GM19025 (cell line): ENCODE data around the gene ZNF319.
"Not testable (repeated sequence)": the region's sequence is repeated elsewhere in the genome, so short reads cannot be mapped to it uniquely, and the experiment has no call there.

Source experiments
- ATAC-seq: cut with Tn5 transposase; IDR thresholded peaks from one replicate; pipeline ENCODE4 v1.9.1; 2021; ENCODE audit warnings: mild to moderate bottlenecking, low read depth, moderate library complexity; ENCODE audit not compliant: unreplicated experiment

ZNF319 gene

GRCh38 chr16:57979006-57979585 lies 21.4 kb downstream of the ZNF319 start:
- no peak for ATAC-seq

- ATAC-seq = not testable (repeated sequence)
Observed at GRCh38 chr16:57978070-57978465, 22.4 kb downstream of the ZNF319 start.

DNA sequence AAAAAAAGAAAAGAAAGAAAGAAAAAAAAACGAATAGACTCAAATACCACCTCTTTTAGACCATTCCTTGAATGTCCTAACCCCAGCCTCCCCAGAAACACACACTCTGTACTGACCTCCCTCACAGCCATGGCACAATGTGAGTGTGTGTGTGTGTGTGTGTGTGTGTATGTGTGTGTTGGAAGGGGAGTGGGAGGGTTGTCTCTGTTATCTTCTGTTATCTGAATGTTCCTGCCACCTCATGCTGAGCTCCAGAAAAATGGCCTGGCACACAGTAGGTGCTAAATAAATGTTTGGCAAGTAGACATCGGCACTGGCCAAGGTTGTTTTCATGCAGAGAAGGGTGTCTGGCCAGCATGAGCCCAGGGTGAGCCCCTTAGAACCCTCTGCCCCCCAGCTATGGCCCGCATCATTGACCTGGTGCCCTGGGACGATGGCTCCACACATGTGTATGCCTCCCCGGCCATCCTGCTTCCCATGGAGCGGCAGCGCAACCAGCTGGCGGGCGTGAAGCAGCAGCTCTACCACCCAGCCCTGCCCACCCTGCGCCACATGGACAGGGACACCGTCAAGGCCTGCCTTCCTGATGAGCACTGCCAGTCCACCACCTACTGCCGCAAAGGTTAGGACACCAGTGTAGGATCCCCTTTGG lies 22.9 kb downstream of the ZNF319 start:
- no peak for ATAC-seq

DNA sequence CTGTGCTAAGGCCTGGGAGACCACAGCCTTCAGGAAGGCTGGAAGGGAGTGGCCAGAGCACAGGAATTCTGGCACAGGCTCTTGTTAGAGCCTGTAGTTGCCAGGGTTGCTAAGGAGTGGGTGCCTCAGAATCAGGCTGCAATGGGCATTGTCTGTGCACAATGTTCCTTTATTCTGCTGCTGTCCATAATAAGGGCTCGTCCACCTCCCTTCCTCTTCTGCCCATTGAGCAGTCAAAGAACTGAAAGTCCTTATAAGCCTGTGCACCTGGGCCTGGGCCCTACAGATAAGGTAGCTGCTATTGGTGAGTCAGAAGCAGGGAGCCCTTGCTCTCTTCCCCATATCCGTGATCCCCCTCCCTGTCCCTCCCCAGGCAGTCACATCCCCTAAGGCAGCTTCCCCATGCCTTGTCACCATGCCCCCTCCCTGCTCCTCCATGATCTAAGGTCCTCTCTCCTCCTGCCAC lies 24.1 kb downstream of the ZNF319 start:
- no peak for ATAC-seq

GRCh38 chr16:57972306-57972705 lies 28.2 kb downstream of the ZNF319 start:
- ATAC-seq = no peak

DNA sequence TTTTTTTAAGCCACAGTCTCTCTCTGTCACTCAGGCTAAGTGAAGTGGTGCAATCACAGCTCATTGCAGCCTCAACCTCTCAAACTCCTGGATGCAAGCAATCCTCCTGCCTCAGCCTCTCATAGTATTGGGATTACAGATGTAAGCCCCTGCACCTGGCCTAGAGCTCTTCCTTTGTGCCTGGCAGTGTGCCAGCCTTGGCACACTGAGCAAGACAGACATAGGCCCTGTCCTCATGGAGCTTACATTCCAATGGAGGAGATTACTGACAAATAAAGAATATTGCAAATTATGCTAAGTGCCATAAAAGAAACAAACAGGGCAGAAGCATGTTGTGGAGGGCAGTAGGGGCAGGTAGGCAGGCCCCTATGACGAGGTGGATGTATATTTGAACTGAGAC lies 28.6 kb downstream of the ZNF319 start:
- ATAC-seq = no peak

- ATAC-seq = no peak
Observed at GRCh38 chr16:57970970-57971369, 29.5 kb downstream of the ZNF319 start, which contains the start of gene CNGB1. Gene CNGB1 (minus strand): TSS chr16:57971128. CDS start chr16:57967286, 3,842 bp downstream.

DNA sequence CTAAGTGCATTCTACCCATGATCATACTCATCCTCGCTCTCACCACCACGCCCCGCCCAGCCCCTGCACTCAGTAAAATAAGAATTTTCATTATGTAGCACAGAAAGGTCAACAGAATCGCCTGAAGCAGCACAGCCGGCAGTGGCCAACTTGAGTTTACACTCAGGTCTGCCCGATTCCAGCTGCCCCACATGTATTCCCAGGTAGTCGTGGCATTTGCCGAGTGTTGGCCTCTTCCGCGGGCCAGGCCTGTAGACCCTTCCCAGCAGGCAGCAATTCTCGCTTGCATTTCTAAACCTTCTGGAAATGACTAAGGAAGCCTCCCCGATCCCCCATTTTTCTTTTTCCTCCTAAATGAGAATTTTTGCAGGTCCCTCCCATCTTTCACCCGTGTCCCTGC lies 30.2 kb downstream of the ZNF319 start:
- no peak for ATAC-seq

GRCh38 chr16:57969451-57970123 lies 30.9 kb downstream of the ZNF319 start:
- ATAC-seq = no peak

DNA sequence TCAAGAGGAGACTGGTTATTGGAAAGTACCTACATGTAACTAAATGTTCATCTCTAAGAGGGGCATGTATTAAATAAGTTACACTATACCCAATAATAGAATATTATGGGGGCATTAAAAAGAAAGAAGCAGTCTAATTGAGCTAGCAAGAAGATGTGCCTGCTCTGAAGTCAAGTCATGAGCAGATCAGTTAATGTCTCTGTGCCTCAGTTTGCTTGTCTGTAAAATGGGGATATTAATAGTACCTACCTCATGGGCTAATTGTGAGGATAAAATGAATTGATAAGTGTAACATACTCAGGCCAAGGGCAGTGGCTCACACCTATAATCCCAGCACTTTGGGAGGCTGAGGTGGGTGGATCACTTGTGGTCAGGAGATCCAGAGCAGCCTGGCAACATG lies 32.6 kb downstream of the ZNF319 start:
- no peak for ATAC-seq

DNA sequence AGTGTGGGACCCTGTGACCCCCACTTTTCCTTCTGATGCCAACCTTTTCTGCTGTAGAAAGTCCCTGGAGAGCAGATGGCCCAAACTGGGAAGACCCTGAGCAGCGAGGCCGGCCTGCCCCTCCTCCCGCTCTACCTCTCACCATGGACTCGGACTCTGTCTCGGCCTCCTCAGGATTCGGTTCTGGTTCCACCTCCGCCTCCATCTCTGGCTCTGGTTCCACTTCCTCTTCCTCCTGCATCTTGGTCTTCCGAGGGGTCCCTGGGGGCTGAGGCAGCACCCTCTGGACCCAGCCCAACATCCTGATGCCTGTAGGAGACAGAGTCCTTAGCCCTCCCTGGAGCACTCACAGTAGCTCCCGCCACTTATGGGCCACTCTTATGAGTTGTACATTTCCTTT lies 33.5 kb downstream of the ZNF319 start:
- no peak for ATAC-seq

DNA sequence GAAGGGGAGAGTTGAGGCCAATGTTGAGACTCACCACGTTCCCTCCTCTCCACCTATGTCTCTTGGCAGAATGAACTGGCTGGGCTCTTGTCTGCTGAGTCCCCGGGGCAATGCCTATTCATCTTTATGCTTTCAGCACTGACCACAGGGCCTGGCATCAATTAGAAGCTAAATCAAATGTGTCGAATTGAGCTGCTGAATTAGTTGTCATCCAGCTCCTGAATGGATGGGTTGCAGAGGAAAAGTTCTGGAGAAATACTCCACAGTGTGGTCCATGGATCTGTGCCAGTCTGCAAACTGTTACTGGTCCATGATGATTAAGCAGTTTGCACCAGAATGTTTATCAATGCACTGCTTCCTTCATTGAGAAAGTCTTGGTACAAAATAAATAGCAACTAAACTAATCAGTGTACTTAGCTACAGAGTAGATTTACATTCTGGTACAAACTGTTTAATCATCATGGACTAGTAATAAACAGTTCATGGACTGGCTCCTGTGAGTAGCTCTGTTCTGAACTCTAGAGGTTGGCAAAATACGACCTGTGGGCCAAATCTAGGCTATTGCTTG lies 34.2 kb downstream of the ZNF319 start:
- no peak for ATAC-seq

- no peak for ATAC-seq
Observed at GRCh38 chr16:57964157-57964700, 36.2 kb downstream of the ZNF319 start.

GRCh38 chr16:57962756-57963155 lies 37.7 kb downstream of the ZNF319 start:
- no peak for ATAC-seq

- no peak for ATAC-seq
Observed at GRCh38 chr16:57962046-57962445, 38.4 kb downstream of the ZNF319 start.

GRCh38 chr16:57961538-57961937 lies 38.9 kb downstream of the ZNF319 start:
- ATAC-seq = no peak

DNA sequence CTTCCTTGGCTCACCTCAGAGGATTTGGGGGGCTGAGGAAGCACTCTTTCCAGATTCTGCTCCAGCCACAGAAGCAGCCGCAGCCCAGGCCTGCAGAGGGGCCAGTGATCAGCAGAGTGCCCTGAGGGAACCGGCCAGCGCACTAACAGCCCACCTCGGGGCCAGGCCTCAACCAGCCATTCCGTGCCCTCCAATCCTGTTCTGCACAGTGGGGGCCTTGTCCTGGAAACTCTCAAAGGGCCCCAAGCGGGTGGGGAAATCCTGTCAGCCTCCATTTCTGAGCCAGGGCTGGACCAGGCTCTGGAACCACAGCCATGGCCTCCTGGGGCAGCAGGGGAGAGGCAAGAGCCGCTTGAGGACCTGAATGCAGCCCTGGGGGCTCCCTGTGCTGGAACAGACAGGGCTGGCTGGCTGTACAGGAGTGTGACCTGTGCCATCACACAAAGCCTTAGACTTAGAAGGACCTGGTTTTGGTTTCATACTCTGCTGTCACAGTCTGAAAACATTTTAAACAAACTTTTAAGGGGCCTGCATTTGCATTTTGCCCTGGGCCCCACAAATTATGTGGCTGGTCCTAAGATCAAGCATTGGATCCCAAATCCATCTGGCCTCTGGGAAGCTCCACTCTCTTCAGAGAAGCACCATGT lies 39.5 kb downstream of the ZNF319 start:
- ATAC-seq = no peak

- no peak for ATAC-seq
Observed at GRCh38 chr16:57960310-57960709, 40.2 kb downstream of the ZNF319 start.

GRCh38 chr16:57959804-57960203 lies 40.7 kb downstream of the ZNF319 start:
- ATAC-seq = no peak

GRCh38 chr16:57959121-57959520 lies 41.4 kb downstream of the ZNF319 start:
- no peak for ATAC-seq

DNA sequence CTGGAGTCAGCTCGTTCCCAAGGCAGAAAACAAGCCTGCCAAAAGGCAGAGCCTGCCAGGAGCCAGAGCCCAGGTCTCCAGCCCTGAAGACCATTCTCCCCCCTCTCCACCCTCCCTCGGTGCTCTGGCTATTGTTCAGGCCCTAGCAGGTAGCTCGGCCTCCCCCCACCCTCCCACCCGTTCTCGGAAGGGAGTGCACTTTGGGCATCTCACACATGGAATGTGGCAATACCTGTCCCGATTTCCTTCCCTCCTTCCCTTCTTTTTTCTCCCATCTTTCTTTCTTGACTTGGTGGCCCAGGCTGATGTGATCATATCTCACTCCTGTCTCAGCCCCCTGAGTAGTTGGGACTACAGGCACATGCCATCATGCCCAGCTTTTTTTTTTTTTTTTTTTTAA lies 41.9 kb downstream of the ZNF319 start:
- no peak for ATAC-seq
